ENCODE data around the gene PTPRN2.

The PTPRN2 gene

GRCh38 chr7:157690833-157691585, 896.6 kb downstream of the PTPRN2 start:
- DNase-seq (ENCODE audit: low read depth) = no peak

- no peak for DNase-seq (ENCODE audit: low read depth)
Measured at GRCh38 chr7:157690058-157690832, 897.4 kb downstream of the PTPRN2 start.

GRCh38 chr7:157689269-157690057, 898.2 kb downstream of the PTPRN2 start:
- no peak for DNase-seq (ENCODE audit: low read depth)

- no peak for DNase-seq (ENCODE audit: low read depth)
Measured at GRCh38 chr7:157688533-157689268, 898.9 kb downstream of the PTPRN2 start.

- DNase-seq (ENCODE audit: low read depth) = no peak
Measured at GRCh38 chr7:157687845-157688532, 899.6 kb downstream of the PTPRN2 start.

- DNase-seq (ENCODE audit: low read depth) = no peak
Measured at GRCh38 chr7:157687158-157687557, 900.5 kb downstream of the PTPRN2 start.

GRCh38 chr7:157686285-157686894, 901.2 kb downstream of the PTPRN2 start:
- DNase-seq (ENCODE audit: low read depth) = no peak

GRCh38 chr7:157685430-157686284, 902.0 kb downstream of the PTPRN2 start:
- DNase-seq (ENCODE audit: low read depth) = no peak

- no peak for DNase-seq (ENCODE audit: low read depth)
Measured at GRCh38 chr7:157684909-157685429, 902.7 kb downstream of the PTPRN2 start.

GRCh38 chr7:157684157-157684908, 903.3 kb downstream of the PTPRN2 start:
- DNase-seq (ENCODE audit: low read depth) = no peak

- DNase-seq (ENCODE audit: low read depth) = no peak
Measured at GRCh38 chr7:157683747-157684156, 903.9 kb downstream of the PTPRN2 start.

- DNase-seq (ENCODE audit: low read depth) = no peak
Measured at GRCh38 chr7:157682946-157683746, 904.5 kb downstream of the PTPRN2 start.

GRCh38 chr7:157682064-157682945, 905.3 kb downstream of the PTPRN2 start:
- DNase-seq (ENCODE audit: low read depth) = no peak

GRCh38 chr7:157679607-157680006, 908.0 kb downstream of the PTPRN2 start:
- DNase-seq (ENCODE audit: low read depth) = no peak

- DNase-seq (ENCODE audit: low read depth) = no peak
Measured at GRCh38 chr7:157678501-157678900, 909.1 kb downstream of the PTPRN2 start.

- no peak for DNase-seq (ENCODE audit: low read depth)
Measured at GRCh38 chr7:157676456-157677255, 911.0 kb downstream of the PTPRN2 start.
